ENCODE results near the gene SSH2. TPM values are rescaled to one million over a fixed set of nuclear protein-coding genes. Genes with fewer than 3 reads are reported as not detected.

Gene SSH2
- total and polyA plus RNA-seq, 9 of the 15 experiments (the other 6 are each of a cell fraction or from before 2014, with no cell fraction given) = 3.9 to 16.1 (median 10.2) TPM

GRCh38 chr17:29677824-29678223 lies 252.2 kb downstream of the SSH2 start (continued):
- TF ChIP-seq CBFB (CRISPR knock-in tag; IDR thresholded peaks at IDR 0.05) (no peak), ARHGAP35 (IDR thresholded peaks at IDR 0.05; ENCODE audit: partially characterized antibody) (no peak), ZFP30 (CRISPR knock-in tag; IDR thresholded peaks at IDR 0.05; ENCODE audit: borderline replicate concordance) (no peak), ZBTB40 (IDR thresholded peaks at IDR 0.05) (no peak), ZBTB40 (CRISPR knock-in tag; IDR thresholded peaks at IDR 0.05) (no peak), CC2D1A (IDR thresholded peaks at IDR 0.05) (peak; percentile 15; the same call in 1 of the 2 replicates), ZNF316 (IDR thresholded peaks at IDR 0.05) (peak; percentile 95), ZNF184 (CRISPR knock-in tag; IDR thresholded peaks at IDR 0.05) (no peak), MAFK (IDR thresholded peaks at IDR 0.05; ENCODE audit: low read length) (peak; percentile 75), SMARCA5 (IDR thresholded peaks at IDR 0.05) (peak; percentile 45; the same call in 1 of the 2 replicates), YY1 (IDR thresholded peaks at IDR 0.05; ENCODE audit: borderline replicate concordance in 1 of 3, control insufficient read depth in 1 of 3, extremely low read depth in 1 of 3, insufficient read depth in 3 of 3, insufficient read length in 1 of 3, insufficient replicate concordance in 2 of 3, low read depth in 1 of 3, low read length in 2 of 3) (peak in 1 of 3 experiments; percentile 17), ZNF324 (CRISPR knock-in tag; IDR thresholded peaks at IDR 0.05) (no peak)
- TF ChIP-seq, protein P1, sequence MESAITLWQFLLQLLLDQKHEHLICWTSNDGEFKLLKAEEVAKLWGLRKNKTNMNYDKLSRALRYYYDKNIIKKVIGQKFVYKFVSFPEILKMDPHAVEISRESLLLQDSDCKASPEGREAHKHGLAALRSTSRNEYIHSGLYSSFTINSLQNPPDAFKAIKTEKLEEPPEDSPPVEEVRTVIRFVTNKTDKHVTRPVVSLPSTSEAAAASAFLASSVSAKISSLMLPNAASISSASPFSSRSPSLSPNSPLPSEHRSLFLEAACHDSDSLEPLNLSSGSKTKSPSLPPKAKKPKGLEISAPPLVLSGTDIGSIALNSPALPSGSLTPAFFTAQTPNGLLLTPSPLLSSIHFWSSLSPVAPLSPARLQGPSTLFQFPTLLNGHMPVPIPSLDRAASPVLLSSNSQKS (CRISPR knock-in tag; IDR thresholded peaks at IDR 0.05) = no peak
- TF ChIP-seq, protein P2, sequence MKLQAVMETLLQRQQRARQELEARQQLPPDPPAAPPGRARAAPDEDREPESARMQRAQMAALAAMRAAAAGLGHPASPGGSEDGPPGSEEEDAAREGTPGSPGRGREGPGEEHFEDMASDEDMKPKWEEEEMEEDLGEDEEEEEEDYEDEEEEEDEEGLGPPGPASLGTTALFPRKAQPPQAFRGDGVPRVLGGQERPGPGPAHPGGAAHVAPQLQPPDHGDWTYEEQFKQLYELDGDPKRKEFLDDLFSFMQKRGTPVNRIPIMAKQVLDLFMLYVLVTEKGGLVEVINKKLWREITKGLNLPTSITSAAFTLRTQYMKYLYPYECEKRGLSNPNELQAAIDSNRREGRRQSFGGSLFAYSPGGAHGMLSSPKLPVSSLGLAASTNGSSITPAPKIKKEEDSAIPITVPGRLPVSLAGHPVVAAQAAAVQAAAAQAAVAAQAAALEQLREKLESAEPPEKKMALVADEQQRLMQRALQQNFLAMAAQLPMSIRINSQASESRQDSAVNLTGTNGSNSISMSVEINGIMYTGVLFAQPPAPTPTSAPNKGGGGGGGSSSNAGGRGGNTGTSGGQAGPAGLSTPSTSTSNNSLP (IDR thresholded peaks at IDR 0.05; ENCODE audit: borderline replicate concordance, low read depth, low read length) = no peak; the same call in 1 of the 2 replicates
- TF ChIP-seq, protein P3, sequence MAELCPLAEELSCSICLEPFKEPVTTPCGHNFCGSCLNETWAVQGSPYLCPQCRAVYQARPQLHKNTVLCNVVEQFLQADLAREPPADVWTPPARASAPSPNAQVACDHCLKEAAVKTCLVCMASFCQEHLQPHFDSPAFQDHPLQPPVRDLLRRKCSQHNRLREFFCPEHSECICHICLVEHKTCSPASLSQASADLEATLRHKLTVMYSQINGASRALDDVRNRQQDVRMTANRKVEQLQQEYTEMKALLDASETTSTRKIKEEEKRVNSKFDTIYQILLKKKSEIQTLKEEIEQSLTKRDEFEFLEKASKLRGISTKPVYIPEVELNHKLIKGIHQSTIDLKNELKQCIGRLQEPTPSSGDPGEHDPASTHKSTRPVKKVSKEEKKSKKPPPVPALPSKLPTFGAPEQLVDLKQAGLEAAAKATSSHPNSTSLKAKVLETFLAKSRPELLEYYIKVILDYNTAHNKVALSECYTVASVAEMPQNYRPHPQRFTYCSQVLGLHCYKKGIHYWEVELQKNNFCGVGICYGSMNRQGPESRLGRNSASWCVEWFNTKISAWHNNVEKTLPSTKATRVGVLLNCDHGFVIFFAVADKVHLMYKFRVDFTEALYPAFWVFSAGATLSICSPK (IDR thresholded peaks at IDR 0.05; ENCODE audit: borderline replicate concordance) = no peak
